ENCODE data around the gene LHX3.

Gene LHX3

DNA sequence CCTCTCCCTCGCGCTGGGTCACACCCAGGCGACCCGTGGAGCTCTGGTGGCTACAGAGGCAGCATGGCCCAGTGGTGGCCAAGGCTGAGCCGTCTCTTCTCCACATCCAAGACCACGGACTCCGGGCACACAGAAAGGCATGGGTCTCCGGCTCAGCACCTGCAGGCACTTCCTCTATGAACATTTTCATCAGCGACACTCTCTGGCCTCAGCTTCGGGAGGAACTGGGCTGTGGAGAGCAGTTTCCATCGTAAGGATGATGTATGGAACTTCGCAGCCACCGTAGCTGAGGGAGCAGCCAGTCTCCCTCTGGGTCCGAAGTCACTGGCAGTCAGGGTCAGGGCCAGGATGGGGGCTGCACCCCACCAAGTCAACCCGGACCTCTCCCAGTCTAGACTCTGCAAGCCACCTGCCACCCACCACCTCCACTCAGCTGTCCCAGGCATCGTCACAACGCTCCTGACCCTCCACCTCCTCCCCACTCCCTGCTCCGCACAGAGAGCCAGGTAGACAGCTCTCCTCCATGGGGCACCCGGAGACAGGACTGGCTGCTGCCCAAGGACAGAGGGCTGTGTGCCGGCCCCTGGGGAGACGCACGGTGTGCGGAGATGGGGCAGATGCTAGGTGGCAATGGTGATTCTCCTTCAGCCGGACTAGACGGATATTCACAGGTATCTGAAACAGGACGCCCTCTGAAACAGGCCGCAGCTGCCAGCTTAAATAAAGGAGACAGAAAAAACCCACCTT lies 31.0 kb upstream of the LHX3 start:
- Histone ChIP-seq H3K9ac (ENCODE audit: low read length) (no peak overlapping the region), H2BK120ac (ENCODE audit: insufficient read depth, low read length, poor library complexity) (no peak overlapping the region), H3K18ac (ENCODE audit: low read length) (no peak overlapping the region), H4K8ac (ENCODE audit: low read depth, low read length) (no peak overlapping the region), H3K4me1 (ENCODE audit: control insufficient read depth in 1 of 2, insufficient read depth in 2 of 2, low read length in 2 of 2) (no peaks in the 10 kb centered on the region), H2BK12ac (ENCODE audit: low read length) (no peak overlapping the region), H3K4ac (ENCODE audit: low read depth, low read length) (no peak overlapping the region), H3K79me1 (ENCODE audit: low read length) (no peaks in the 10 kb centered on the region), H3K4me3 (ENCODE audit: low read depth, low read length) (no peak overlapping the region), H3K14ac (ENCODE audit: low read length) (no peak overlapping the region), H2AFZ (ENCODE audit: insufficient read depth, low read length, poor library complexity) (no peak overlapping the region), H3K27ac (ENCODE audit: low read depth, low read length) (no peak overlapping the region), H2AK5ac (ENCODE audit: low read length) (no peak overlapping the region), H3K79me2 (ENCODE audit: control insufficient read depth, insufficient read depth, low read length, poor library complexity) (no peaks in the 10 kb centered on the region), H3K4me2 (ENCODE audit: low read length) (no peak overlapping the region), H4K12ac (ENCODE audit: low read depth, low read length) (no peak overlapping the region), H3K36me3 (ENCODE audit: control insufficient read depth in 1 of 2, insufficient read depth in 2 of 2, low read length in 2 of 2) (peaks cover 7 to 9% of the 10 kb centered on the region in 2 experiments), H4K91ac (ENCODE audit: low read depth, low read length) (no peak overlapping the region), H2BK5ac (ENCODE audit: low read depth, low read length, poor library complexity) (no peak overlapping the region), H3K9me3 (ENCODE audit: insufficient read depth, low read depth, low read length) (no peaks in the 10 kb centered on the region), H3K27me3 (ENCODE audit: insufficient read depth, low read length) (no peaks in the 10 kb centered on the region), H3K23ac (ENCODE audit: low read length) (no peak overlapping the region)
- no CpG with 5 or more reads among the region's 27 CpGs for WGBS (ENCODE audit: extremely low coverage, insufficient coverage, insufficient read length)
- no peak for DNase-seq

DNA sequence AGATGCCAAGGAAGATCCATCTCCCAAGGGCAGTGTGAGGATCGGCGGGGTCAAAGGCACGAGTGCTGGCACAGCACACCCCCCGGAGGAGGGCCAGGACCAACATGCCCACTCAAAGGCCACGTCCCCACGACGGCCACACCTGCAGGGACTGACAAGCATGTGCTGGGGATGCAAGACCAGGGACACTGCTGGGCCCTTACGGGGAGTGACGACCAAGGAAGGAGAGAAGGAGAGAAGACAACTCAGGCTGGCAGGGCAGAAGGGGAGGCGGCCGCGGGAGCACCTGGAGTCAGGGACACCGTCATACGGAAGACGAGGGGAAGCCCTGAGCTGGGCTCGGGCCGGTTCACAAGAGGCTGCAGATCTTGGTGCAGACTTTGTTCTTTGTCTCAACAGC lies 30.2 kb upstream of the LHX3 start:
- no CpG with 5 or more reads among the region's 17 CpGs for WGBS (ENCODE audit: extremely low coverage, insufficient coverage, insufficient read length)
- H2AK5ac ChIP-seq (ENCODE audit: low read length) = no peak overlapping the region
- no peak overlapping the region for H3K4me3 ChIP-seq (ENCODE audit: low read depth, low read length)
- peaks cover 7 to 9% of the 10 kb centered on the region in 2 experiments for H3K36me3 ChIP-seq (ENCODE audit: control insufficient read depth in 1 of 2, insufficient read depth in 2 of 2, low read length in 2 of 2)
- H3K4me1 ChIP-seq (ENCODE audit: control insufficient read depth in 1 of 2, insufficient read depth in 2 of 2, low read length in 2 of 2) = no peaks in the 10 kb centered on the region
- no peaks in the 10 kb centered on the region for H3K79me1 ChIP-seq (ENCODE audit: low read length)
- H2BK5ac ChIP-seq (ENCODE audit: low read depth, low read length, poor library complexity) = no peak overlapping the region
- no peak overlapping the region for H3K9ac ChIP-seq (ENCODE audit: low read length)
- H3K4ac ChIP-seq (ENCODE audit: low read depth, low read length) = no peak overlapping the region
- DNase-seq = no peak
- no peak overlapping the region for H2BK12ac ChIP-seq (ENCODE audit: low read length)
- H3K9me3 ChIP-seq (ENCODE audit: insufficient read depth, low read depth, low read length) = no peaks in the 10 kb centered on the region
- no peak overlapping the region for H2AFZ ChIP-seq (ENCODE audit: insufficient read depth, low read length, poor library complexity)
- no peaks in the 10 kb centered on the region for H3K79me2 ChIP-seq (ENCODE audit: control insufficient read depth, insufficient read depth, low read length, poor library complexity)
- H2BK120ac ChIP-seq (ENCODE audit: insufficient read depth, low read length, poor library complexity) = no peak overlapping the region
- no peak overlapping the region for H3K27ac ChIP-seq (ENCODE audit: low read depth, low read length)
- H3K23ac ChIP-seq (ENCODE audit: low read length) = no peak overlapping the region
- no peak overlapping the region for H4K12ac ChIP-seq (ENCODE audit: low read depth, low read length)
- no peaks in the 10 kb centered on the region for H3K27me3 ChIP-seq (ENCODE audit: insufficient read depth, low read length)
- H3K18ac ChIP-seq (ENCODE audit: low read length) = no peak overlapping the region
- H4K8ac ChIP-seq (ENCODE audit: low read depth, low read length) = no peak overlapping the region
- no peak overlapping the region for H3K14ac ChIP-seq (ENCODE audit: low read length)
- H4K91ac ChIP-seq (ENCODE audit: low read depth, low read length) = no peak overlapping the region
- H3K4me2 ChIP-seq (ENCODE audit: low read length) = no peak overlapping the region

DNA sequence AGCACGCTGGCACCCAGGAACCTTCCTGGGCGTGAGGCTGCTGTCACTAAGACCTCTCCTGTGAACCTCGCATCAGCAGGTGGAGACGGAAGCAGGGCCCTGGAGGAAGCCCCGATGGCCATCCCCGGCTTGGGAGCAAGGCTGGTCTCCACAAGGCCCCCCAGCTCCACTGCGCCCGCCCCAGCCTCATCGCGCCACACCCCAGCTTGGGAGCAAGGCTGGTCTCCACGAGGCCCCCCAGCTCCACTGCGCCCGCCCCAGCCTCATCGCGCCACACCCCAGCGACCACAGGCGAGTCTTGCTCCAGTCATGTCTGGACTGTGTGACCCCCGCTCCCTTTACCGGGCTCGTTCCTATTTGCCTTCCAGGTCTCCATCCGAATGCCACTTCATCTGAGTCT lies 29.7 kb upstream of the LHX3 start:
- Histone ChIP-seq H3K4me2 (ENCODE audit: low read length) (no peak overlapping the region), H3K4me1 (ENCODE audit: control insufficient read depth in 1 of 2, insufficient read depth in 2 of 2, low read length in 2 of 2) (peaks cover 0 to under 1% of the 10 kb centered on the region in 2 experiments), H2AK5ac (ENCODE audit: low read length) (no peak overlapping the region), H2AFZ (ENCODE audit: insufficient read depth, low read length, poor library complexity) (no peak overlapping the region), H2BK12ac (ENCODE audit: low read length) (no peak overlapping the region), H2BK5ac (ENCODE audit: low read depth, low read length, poor library complexity) (no peak overlapping the region), H3K9ac (ENCODE audit: low read length) (no peak overlapping the region), H3K79me1 (ENCODE audit: low read length) (no peaks in the 10 kb centered on the region), H4K8ac (ENCODE audit: low read depth, low read length) (no peak overlapping the region), H3K14ac (ENCODE audit: low read length) (no peak overlapping the region), H2BK120ac (ENCODE audit: insufficient read depth, low read length, poor library complexity) (no peak overlapping the region), H3K4me3 (ENCODE audit: low read depth, low read length) (no peak overlapping the region), H3K9me3 (ENCODE audit: insufficient read depth, low read depth, low read length) (no peaks in the 10 kb centered on the region), H3K36me3 (ENCODE audit: control insufficient read depth in 1 of 2, insufficient read depth in 2 of 2, low read length in 2 of 2) (peaks cover 7 to 9% of the 10 kb centered on the region in 2 experiments), H3K18ac (ENCODE audit: low read length) (no peak overlapping the region), H3K27ac (ENCODE audit: low read depth, low read length) (no peak overlapping the region), H3K23ac (ENCODE audit: low read length) (no peak overlapping the region), H3K27me3 (ENCODE audit: insufficient read depth, low read length) (no peaks in the 10 kb centered on the region), H3K79me2 (ENCODE audit: control insufficient read depth, insufficient read depth, low read length, poor library complexity) (no peaks in the 10 kb centered on the region), H4K12ac (ENCODE audit: low read depth, low read length) (no peak overlapping the region), H4K91ac (ENCODE audit: low read depth, low read length) (no peak overlapping the region), H3K4ac (ENCODE audit: low read depth, low read length) (no peak overlapping the region)
- DNase-seq = no peak
- WGBS (ENCODE audit: extremely low coverage, insufficient coverage, insufficient read length) = no CpG with 5 or more reads among the region's 21 CpGs

DNA sequence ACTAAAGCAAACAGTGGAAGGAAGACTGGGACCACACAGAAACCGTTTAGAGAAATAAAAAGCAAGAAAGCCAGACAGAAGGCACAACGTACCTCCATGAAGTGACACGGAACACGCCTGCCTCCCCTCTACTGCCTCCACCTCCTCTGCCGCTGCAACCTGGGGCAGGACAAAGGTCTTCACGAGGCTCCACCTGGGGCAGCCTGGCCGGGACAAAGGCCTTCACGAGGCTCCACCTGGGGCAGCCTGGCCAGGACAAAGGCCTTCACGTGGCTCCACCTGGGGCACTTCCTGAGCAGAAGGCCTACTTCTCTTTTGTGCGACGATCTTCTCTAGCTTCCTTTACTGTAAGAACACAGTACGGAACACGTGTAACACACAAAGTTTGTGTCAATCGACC lies 28.9 kb upstream of the LHX3 start:
- H3K36me3 ChIP-seq (ENCODE audit: control insufficient read depth in 1 of 2, insufficient read depth in 2 of 2, low read length in 2 of 2) = peaks cover 7 to 9% of the 10 kb centered on the region in 2 experiments
- H3K79me1 ChIP-seq (ENCODE audit: low read length) = no peaks in the 10 kb centered on the region
- H3K4me1 ChIP-seq (ENCODE audit: control insufficient read depth in 1 of 2, insufficient read depth in 2 of 2, low read length in 2 of 2) = peaks cover 0 to 1% of the 10 kb centered on the region in 2 experiments
- H2BK120ac ChIP-seq (ENCODE audit: insufficient read depth, low read length, poor library complexity) = no peak overlapping the region
- H3K79me2 ChIP-seq (ENCODE audit: control insufficient read depth, insufficient read depth, low read length, poor library complexity) = no peaks in the 10 kb centered on the region
- no peak overlapping the region for H3K27ac ChIP-seq (ENCODE audit: low read depth, low read length)
- H4K91ac ChIP-seq (ENCODE audit: low read depth, low read length) = no peak overlapping the region
- no peak overlapping the region for H3K4me3 ChIP-seq (ENCODE audit: low read depth, low read length)
- H2AK5ac ChIP-seq (ENCODE audit: low read length) = no peak overlapping the region
- no peak overlapping the region for H2AFZ ChIP-seq (ENCODE audit: insufficient read depth, low read length, poor library complexity)
- WGBS (ENCODE audit: extremely low coverage, insufficient coverage, insufficient read length) = no CpG with 5 or more reads among the region's 14 CpGs
- H4K8ac ChIP-seq (ENCODE audit: low read depth, low read length) = no peak overlapping the region
- H2BK5ac ChIP-seq (ENCODE audit: low read depth, low read length, poor library complexity) = no peak overlapping the region
- no peak overlapping the region for H3K18ac ChIP-seq (ENCODE audit: low read length)
- H3K27me3 ChIP-seq (ENCODE audit: insufficient read depth, low read length) = no peaks in the 10 kb centered on the region
- DNase-seq = no peak
- H2BK12ac ChIP-seq (ENCODE audit: low read length) = no peak overlapping the region
- no peak overlapping the region for H4K12ac ChIP-seq (ENCODE audit: low read depth, low read length)
- no peak overlapping the region for H3K4ac ChIP-seq (ENCODE audit: low read depth, low read length)
- no peak overlapping the region for H3K9ac ChIP-seq (ENCODE audit: low read length)
- H3K9me3 ChIP-seq (ENCODE audit: insufficient read depth, low read depth, low read length) = no peaks in the 10 kb centered on the region
- H3K4me2 ChIP-seq (ENCODE audit: low read length) = no peak overlapping the region
- no peak overlapping the region for H3K14ac ChIP-seq (ENCODE audit: low read length)
- H3K23ac ChIP-seq (ENCODE audit: low read length) = no peak overlapping the region
